HL-60 (cell line): ENCODE results near the gene HIF3A.

Experiments
- CTCF ChIP-seq: IDR thresholded peaks from one replicate; pipeline ENCODE4 v1.5.1; 2011; ENCODE audit warnings: low read length, control low read depth, inconsistent platforms; ENCODE audit not compliant: insufficient read depth
- GABPA ChIP-seq: IDR thresholded peaks from 2 replicates; pipeline ENCODE4 v1.6.1; 2012; ENCODE audit warnings: low read depth
- POLR2AphosphoS5 ChIP-seq: IDR thresholded peaks from 2 replicates; pipeline ENCODE4 v1.6.1; 2012; ENCODE audit warnings: low read depth
- REST ChIP-seq: IDR thresholded peaks from 2 replicates; pipeline ENCODE4 v1.6.1; 2012; ENCODE audit warnings: low read depth; ENCODE audit not compliant: insufficient replicate concordance
- SPI1 ChIP-seq: IDR thresholded peaks from 2 replicates; pipeline ENCODE4 v1.6.1; 2012; ENCODE audit warnings: low read depth, mild to moderate bottlenecking, borderline replicate concordance

DNA sequence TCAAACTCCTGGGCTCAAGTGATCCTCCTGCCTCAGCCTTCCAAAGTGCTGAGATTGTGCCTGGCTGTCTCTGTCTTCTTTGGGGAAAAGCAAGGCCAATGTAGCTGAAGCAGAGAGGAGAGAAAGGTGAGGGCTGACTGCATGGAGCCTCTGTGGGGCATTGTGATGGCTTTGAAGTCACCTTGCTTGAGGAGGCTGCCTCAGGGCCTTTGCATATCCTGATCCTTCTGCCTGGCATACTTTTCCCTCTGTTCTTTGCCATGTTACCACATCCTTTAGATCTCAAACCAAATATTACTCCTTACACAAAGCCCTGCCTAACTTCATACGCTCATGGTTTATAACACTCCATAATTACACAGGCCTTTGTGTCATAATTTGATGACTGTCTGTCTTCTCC, 40.6 kb downstream of the HIF3A start:
- no peak for TF ChIP-seq REST
- no peak for TF ChIP-seq CTCF
- TF ChIP-seq POLR2AphosphoS5, result no peak
- no peak for TF ChIP-seq GABPA
- no peak for TF ChIP-seq SPI1
